Neuronal stem cell (in vitro differentiated cells): ENCODE data around the gene GADD45GIP1.

Experiments used
- DNase-seq: peaks from one replicate; pipeline ENCODE4 v3.0.0-alpha.2; 2013; ENCODE audit warnings: low spot score
- H2AFZ ChIP-seq: one replicate; pipeline ENCODE4 v1.6.1; 2013; ENCODE audit warnings: mild to moderate bottlenecking, low read length, inconsistent platforms
- H2AK5ac ChIP-seq: 2 replicates; pipeline ENCODE4 v1.6.1; 2013; ENCODE audit warnings: low read depth, mild to moderate bottlenecking, inconsistent platforms, low read length, moderate library complexity, mixed read lengths
- H2BK120ac ChIP-seq: 2 replicates; pipeline ENCODE4 v1.6.1; 2013; ENCODE audit warnings: low read depth, mild to moderate bottlenecking, inconsistent platforms, low read length, moderate library complexity, mixed read lengths
- H2BK12ac ChIP-seq: one replicate; pipeline ENCODE4 v1.6.1; 2013; ENCODE audit warnings: low read length, inconsistent platforms
- H2BK15ac ChIP-seq: 2 replicates; pipeline ENCODE4 v1.6.1; 2013; ENCODE audit warnings: mild to moderate bottlenecking, low read length, inconsistent platforms, mixed read lengths
- H2BK5ac ChIP-seq: one replicate; pipeline ENCODE4 v1.6.1; 2013; ENCODE audit warnings: inconsistent platforms, mild to moderate bottlenecking, low read length, moderate library complexity
- H3K14ac ChIP-seq: one replicate; pipeline ENCODE4 v1.6.1; 2013; ENCODE audit warnings: low read length, inconsistent platforms
- H3K18ac ChIP-seq: 2 replicates; pipeline ENCODE4 v1.6.1; 2013; ENCODE audit warnings: low read length, inconsistent platforms
- H3K23ac ChIP-seq: 2 replicates; pipeline ENCODE4 v1.6.1; 2013; ENCODE audit warnings: low read depth, mild to moderate bottlenecking, mixed read lengths, low read length, inconsistent platforms; ENCODE audit not compliant: poor library complexity
- H3K27ac ChIP-seq: replicated peaks from 3 replicates; pipeline ENCODE4 v1.5.1; 2013; ENCODE audit warnings: low read length, inconsistent platforms
- H3K27me3 ChIP-seq, 3 experiments: 2 replicates each; pipeline ENCODE4 v1.6.1; 2013; ENCODE audit warnings: low read length in 3 of 3, mild to moderate bottlenecking in 2 of 3, inconsistent platforms in 1 of 3, low read depth in 1 of 3, mixed read lengths in 1 of 3, moderate library complexity in 1 of 3; ENCODE audit not compliant: control insufficient read depth in 3 of 3, insufficient read depth in 3 of 3
- H3K36me3 ChIP-seq, 2 donors: replicated peaks in 1 of 2; 2 replicates each; pipeline ENCODE4 v1.6.1; 2013; ENCODE audit warnings: low read length in 2 of 2; ENCODE audit not compliant: control insufficient read depth in 2 of 2, insufficient read depth in 2 of 2
- H3K4ac ChIP-seq: 2 replicates; pipeline ENCODE4 v1.6.1; 2013; ENCODE audit warnings: inconsistent platforms, mild to moderate bottlenecking, low read length, moderate library complexity
- H3K4me1 ChIP-seq, 2 donors: 1 replicate in 1 of 2; 2 replicates in 1 of 2; pipeline ENCODE4 v1.6.1; 2013; ENCODE audit warnings: low read length in 2 of 2, low read depth in 1 of 2; ENCODE audit not compliant: control insufficient read depth in 2 of 2, insufficient read depth in 1 of 2
- H3K4me2 ChIP-seq: one replicate; pipeline ENCODE4 v1.6.1; 2013; ENCODE audit warnings: mild to moderate bottlenecking, low read length, inconsistent platforms; ENCODE audit not compliant: insufficient read depth, poor library complexity, severe bottlenecking
- H3K4me3 ChIP-seq, 2 donors: 2 replicates each; pipeline ENCODE4 v1.5.1; 2013; ENCODE audit warnings: low read length in 2 of 2, mild to moderate bottlenecking in 2 of 2, inconsistent platforms in 1 of 2, moderate library complexity in 1 of 2
- H3K79me1 ChIP-seq: one replicate; pipeline ENCODE4 v1.6.1; 2013; ENCODE audit warnings: low read depth, mild to moderate bottlenecking, inconsistent platforms, low read length, moderate library complexity
- H3K9ac ChIP-seq: one replicate; pipeline ENCODE4 v1.6.1; 2013; ENCODE audit warnings: mild to moderate bottlenecking, low read depth, low read length, inconsistent platforms; ENCODE audit not compliant: poor library complexity
- H3K9me3 ChIP-seq, 2 donors: replicated peaks in 1 of 2; 2 replicates each; pipeline versions ENCODE3 to v1.6.1; 2013; ENCODE audit warnings: low read length in 2 of 2, mild to moderate bottlenecking in 2 of 2, inconsistent platforms in 1 of 2, low read depth in 1 of 2, mixed read lengths in 1 of 2, moderate library complexity in 1 of 2; ENCODE audit not compliant: control insufficient read depth in 2 of 2, insufficient read depth in 1 of 2
- H4K8ac ChIP-seq: one replicate; pipeline ENCODE4 v1.6.1; 2013; ENCODE audit warnings: low read depth, mild to moderate bottlenecking, inconsistent platforms, low read length, moderate library complexity
- H4K91ac ChIP-seq: one replicate; pipeline ENCODE4 v1.6.1; 2013; ENCODE audit warnings: low read length, low read depth, mild to moderate bottlenecking, inconsistent platforms; ENCODE audit not compliant: poor library complexity
- WGBS, 2 donors: extraction: QIAGEN DNeasy Blood & Tissue Kit; methylation state at CpG; one replicate each; pipeline ENCODE4 v1.1.7; 2013; ENCODE audit warnings: missing lambda C conversion rate in 2 of 2, mixed read lengths in 1 of 2; ENCODE audit not compliant: insufficient read length in 2 of 2, insufficient replicate concordance in 1 of 2; ENCODE audit errors: extremely low coverage in 2 of 2; 5-methylcytosine and 5-hydroxymethylcytosine counted together

The GADD45GIP1 gene

DNA sequence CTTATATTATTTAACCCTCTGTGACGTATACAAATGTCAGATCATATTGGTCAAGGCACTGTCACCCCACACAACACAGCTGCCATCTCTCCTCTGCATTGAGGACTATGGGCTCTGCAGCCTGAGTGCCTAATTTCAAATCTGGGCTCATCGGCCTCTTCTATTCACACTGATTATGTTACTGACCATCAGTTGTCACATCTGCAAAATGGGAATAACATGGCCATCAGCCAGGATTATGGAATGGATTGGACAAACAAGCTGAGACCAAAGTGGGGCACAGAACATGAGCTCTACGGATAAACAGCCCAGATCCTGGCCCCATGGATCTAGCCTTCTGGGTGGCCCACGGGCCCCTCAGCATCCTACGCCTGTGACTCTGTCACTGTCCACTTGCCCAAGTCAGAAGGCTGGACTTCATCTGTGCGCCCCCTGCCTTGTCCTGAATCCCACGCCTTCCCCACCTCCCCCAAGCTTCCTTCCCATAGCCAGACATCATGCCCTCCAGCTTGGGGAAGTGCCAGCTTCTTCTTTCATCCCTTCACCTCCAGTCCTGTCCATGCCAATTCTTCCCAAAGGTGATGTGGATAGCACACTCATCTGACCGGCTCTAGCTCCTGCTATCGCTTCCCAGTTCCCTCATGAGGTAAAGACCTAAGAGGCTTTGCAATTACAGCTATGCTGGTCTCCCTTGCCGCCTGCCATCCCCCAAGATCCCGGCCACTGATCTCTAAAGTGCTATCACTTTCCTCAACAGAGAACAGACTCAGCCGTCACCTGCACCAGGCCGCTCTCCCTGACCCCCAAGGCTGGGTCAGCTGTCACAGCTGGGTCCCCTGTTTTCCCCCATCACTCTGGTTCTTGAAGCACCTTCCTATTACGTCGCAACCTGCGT, 24.4 kb downstream of the GADD45GIP1 start:
- Histone ChIP-seq H2AFZ (peak overlapping the region; percentile 88), H3K9ac (peak overlapping the region; percentile 99), H4K91ac (no peak overlapping the region), H3K14ac (no peak overlapping the region), H3K4me3 (peak overlapping the region; percentile 88 to 90), H4K8ac (no peak overlapping the region), H3K4me1 (peaks cover 11 to 18% of the 10 kb centered on the region in 2 donors), H3K36me3 (peaks cover 25 to 35% of the 10 kb centered on the region in 2 donors), H2AK5ac (no peak overlapping the region), H2BK12ac (no peak overlapping the region), H3K18ac (no peak overlapping the region), H3K23ac (no peak overlapping the region), H3K27me3 (no peaks in the 10 kb centered on the region), H3K4ac (peak overlapping the region; percentile 28), H2BK15ac (no peak overlapping the region), H3K27ac (no peak overlapping the region), H3K4me2 (peak overlapping the region; percentile 79), H2BK120ac (no peak overlapping the region), H3K79me1 (peaks cover 12% of the 10 kb centered on the region), H3K9me3 (no peaks in the 10 kb centered on the region), H2BK5ac (no peak overlapping the region)
- no peak for DNase-seq
- no CpG with 5 or more reads among the region's 16 CpGs for WGBS, 2 donors

DNA sequence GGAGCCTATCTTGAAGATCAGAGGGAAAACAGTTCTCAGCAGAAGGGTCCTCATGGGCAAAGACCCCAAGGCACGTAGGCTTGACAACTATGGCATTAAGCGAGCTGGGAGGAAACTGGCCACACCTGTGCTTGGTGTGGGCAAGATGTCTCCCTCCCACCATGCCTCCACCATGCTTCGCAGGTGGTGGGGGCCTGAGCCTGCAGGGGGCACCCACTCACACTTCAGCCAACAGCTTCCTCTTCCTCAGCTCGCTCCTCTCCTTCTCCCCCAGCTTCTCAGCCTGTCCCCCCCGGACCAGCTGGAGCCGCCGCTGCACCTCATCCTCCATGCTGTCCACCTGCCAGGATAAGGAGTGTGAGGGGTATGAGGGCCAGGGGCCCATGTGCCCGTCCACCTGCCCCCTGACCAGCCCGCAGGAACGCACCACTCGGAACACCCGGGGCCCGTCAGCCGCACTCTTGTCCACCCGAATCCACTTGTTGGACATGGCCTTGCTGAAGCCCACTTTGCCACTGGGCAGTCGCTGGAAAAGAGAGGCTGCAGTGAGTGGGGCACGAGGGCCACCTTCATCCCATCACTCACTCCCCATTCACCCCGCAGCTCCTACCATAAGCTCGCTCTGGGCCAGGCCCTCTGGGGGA, 26.9 kb downstream of the GADD45GIP1 start:
- DNase-seq, result no peak
- H3K4me2 ChIP-seq, result no peak overlapping the region
- peak overlapping the region; percentile 65 for H3K23ac ChIP-seq
- peaks cover 35 to 58% of the 10 kb centered on the region in 2 donors for H3K36me3 ChIP-seq
- no peaks in the 10 kb centered on the region for H3K9me3 ChIP-seq
- WGBS, 2 donors, result no CpG with 5 or more reads among the region's 19 CpGs
- H2AK5ac ChIP-seq, result no peak overlapping the region
- no peak overlapping the region for H2BK12ac ChIP-seq
- no peak overlapping the region for H3K14ac ChIP-seq
- H4K91ac ChIP-seq, result no peak overlapping the region
- H2BK5ac ChIP-seq, result no peak overlapping the region
- H3K27ac ChIP-seq, result no peak overlapping the region
- peaks cover 12% of the 10 kb centered on the region for H3K79me1 ChIP-seq
- no peak overlapping the region for H2AFZ ChIP-seq
- no peak overlapping the region for H3K9ac ChIP-seq
- H2BK15ac ChIP-seq, result no peak overlapping the region
- H4K8ac ChIP-seq, result no peak overlapping the region
- H3K18ac ChIP-seq, result no peak overlapping the region
- H2BK120ac ChIP-seq, result no peak overlapping the region
- no peak overlapping the region for H3K4ac ChIP-seq
- peaks cover 8 to 13% of the 10 kb centered on the region in 2 donors for H3K4me1 ChIP-seq
- H3K4me3 ChIP-seq, result no peak overlapping the region
- no peaks in the 10 kb centered on the region for H3K27me3 ChIP-seq

DNA sequence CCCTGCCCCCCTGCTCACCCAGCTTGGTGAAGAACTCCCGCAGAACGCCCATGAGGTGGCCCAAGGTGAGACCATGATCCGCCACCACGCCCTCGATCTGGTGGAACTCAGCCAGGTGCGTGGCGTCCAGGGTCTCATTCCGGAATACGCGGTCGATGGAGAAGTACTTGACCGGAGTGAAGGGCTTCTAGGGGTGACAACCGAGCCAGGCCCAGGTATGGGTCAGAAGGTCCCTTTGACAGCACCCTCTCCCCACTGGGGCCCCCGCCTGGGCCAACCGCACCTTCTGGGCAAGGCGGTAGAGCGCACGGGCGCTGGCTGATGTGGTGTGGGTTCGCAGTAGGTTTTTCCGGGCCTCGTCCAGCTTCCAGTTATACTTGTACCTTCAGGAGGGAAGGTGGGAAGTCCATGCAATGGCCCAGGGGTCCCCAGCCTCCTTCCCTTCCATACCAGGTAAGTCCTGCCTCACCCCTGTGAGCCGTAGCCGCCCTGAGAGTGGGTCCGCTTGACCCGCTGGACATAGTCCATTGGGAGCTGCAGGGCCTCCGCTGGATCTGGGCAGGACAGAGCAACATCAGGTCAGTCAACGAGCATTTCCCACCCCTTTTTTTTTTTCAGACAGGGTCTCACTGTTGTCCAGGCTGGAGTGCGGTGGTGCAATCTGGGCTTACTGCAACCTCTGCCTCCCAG, 32.3 kb downstream of the GADD45GIP1 start:
- H2BK120ac ChIP-seq, result no peak overlapping the region
- no peak for DNase-seq
- H3K23ac ChIP-seq, result no peak overlapping the region
- H2BK5ac ChIP-seq, result peak overlapping the region; percentile 24
- H2AFZ ChIP-seq, result no peak overlapping the region
- no peak overlapping the region for H3K4ac ChIP-seq
- H2AK5ac ChIP-seq, result no peak overlapping the region
- no peak overlapping the region for H2BK12ac ChIP-seq
- no peaks in the 10 kb centered on the region for H3K27me3 ChIP-seq
- no peak overlapping the region for H2BK15ac ChIP-seq
- WGBS, 2 donors, result no CpG with 5 or more reads among the region's 29 CpGs
- no peak overlapping the region for H3K27ac ChIP-seq
- no peak overlapping the region for H4K8ac ChIP-seq
- H3K79me1 ChIP-seq, result no peaks in the 10 kb centered on the region
- H3K9ac ChIP-seq, result no peak overlapping the region
- H3K36me3 ChIP-seq, result peaks cover 49 to 75% of the 10 kb centered on the region in 2 donors
- H3K9me3 ChIP-seq, result no peaks in the 10 kb centered on the region
- H3K4me3 ChIP-seq, result no peak overlapping the region
- no peak overlapping the region for H3K4me2 ChIP-seq
- no peak overlapping the region for H3K18ac ChIP-seq
- no peaks in the 10 kb centered on the region for H3K4me1 ChIP-seq
- H4K91ac ChIP-seq, result no peak overlapping the region
- H3K14ac ChIP-seq, result no peak overlapping the region

DNA sequence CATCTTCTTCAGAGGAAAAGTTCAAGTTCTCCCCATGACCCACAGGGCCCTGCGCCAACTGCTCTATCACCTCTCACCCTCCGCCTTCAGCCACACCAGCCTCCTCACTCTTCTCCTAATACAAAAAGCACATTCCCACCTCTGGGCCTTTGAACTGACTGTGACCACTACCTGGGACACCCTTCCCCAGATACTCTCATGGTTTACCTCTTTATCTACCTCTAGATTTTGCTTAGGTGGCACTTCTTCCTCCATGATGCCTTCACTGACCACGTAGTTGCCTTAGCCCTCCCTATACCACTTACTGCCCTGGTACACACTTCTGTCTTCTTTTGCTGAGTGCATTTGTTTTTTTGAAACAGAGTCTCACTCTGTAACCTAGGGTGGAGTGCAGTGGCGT, 34.1 kb downstream of the GADD45GIP1 start:
- Histone ChIP-seq H2AFZ (no peak overlapping the region), H2BK120ac (no peak overlapping the region), H3K27me3 (peaks cover 0 to 2% (median 0%) of the 10 kb centered on the region in 3 experiments), H2BK15ac (no peak overlapping the region), H2AK5ac (no peak overlapping the region), H3K4ac (no peak overlapping the region), H4K8ac (no peak overlapping the region), H3K4me3 (no peak overlapping the region), H3K14ac (no peak overlapping the region), H3K4me1 (peaks cover 0 to 2% of the 10 kb centered on the region in 2 donors), H2BK12ac (no peak overlapping the region), H3K23ac (no peak overlapping the region), H3K4me2 (no peak overlapping the region), H3K18ac (no peak overlapping the region), H3K27ac (no peak overlapping the region), H3K36me3 (peaks cover 37 to 59% of the 10 kb centered on the region in 2 donors), H2BK5ac (no peak overlapping the region), H4K91ac (no peak overlapping the region), H3K79me1 (peaks cover 1% of the 10 kb centered on the region), H3K9me3 (peaks cover 0 to 3% of the 10 kb centered on the region in 2 donors), H3K9ac (no peak overlapping the region)
- DNase-seq, result no peak
- no CpG with 5 or more reads among the region's 4 CpGs for WGBS, 2 donors
